ENCODE measurements around the gene CAMTA1. TPM values are rescaled to one million over a fixed set of nuclear protein-coding genes. Genes with fewer than 3 reads are reported as not detected.
A peak's percentile ranks its signal among the peaks of the same experiment; 100 is the strongest.

Gene CAMTA1
- total RNA-seq, 1 experiment from 2014 or later, result 69.0 TPM

GRCh38 chr1:6872573-6873261 lies 87.5 kb downstream of the CAMTA1 start:
- no peak for DNase-seq (ENCODE audit: low read depth)

GRCh38 chr1:6873298-6874015 lies 88.2 kb downstream of the CAMTA1 start:
- DNase-seq (ENCODE audit: low read depth), result no peak

GRCh38 chr1:6874298-6874697 lies 89.0 kb downstream of the CAMTA1 start:
- no peak for DNase-seq (ENCODE audit: low read depth)

- no peak for DNase-seq (ENCODE audit: low read depth)
Measured at GRCh38 chr1:6880951-6881690, 95.9 kb downstream of the CAMTA1 start.

GRCh38 chr1:6882414-6882813 lies 97.2 kb downstream of the CAMTA1 start:
- no peak for DNase-seq (ENCODE audit: low read depth)

- DNase-seq (ENCODE audit: low read depth), result no peak
Measured at GRCh38 chr1:6884652-6885153, 99.4 kb downstream of the CAMTA1 start.

GRCh38 chr1:6885426-6885825 lies 100.2 kb downstream of the CAMTA1 start:
- no peak for DNase-seq (ENCODE audit: low read depth)

- no peak for DNase-seq (ENCODE audit: low read depth)
Measured at GRCh38 chr1:6886523-6886922, 101.3 kb downstream of the CAMTA1 start.

- DNase-seq (ENCODE audit: low read depth), result no peak
Measured at GRCh38 chr1:6888268-6888667, 103.0 kb downstream of the CAMTA1 start.

GRCh38 chr1:6888870-6889269 lies 103.6 kb downstream of the CAMTA1 start:
- DNase-seq (ENCODE audit: low read depth), result no peak

- peak; percentile 64 for DNase-seq (ENCODE audit: low read depth)
Measured at GRCh38 chr1:6889875-6890480, 104.7 kb downstream of the CAMTA1 start.

- DNase-seq (ENCODE audit: low read depth), result no peak
Measured at GRCh38 chr1:6890686-6891085, 105.4 kb downstream of the CAMTA1 start.

- DNase-seq (ENCODE audit: low read depth), result peak; percentile 19
Measured at GRCh38 chr1:6891781-6892579, 106.7 kb downstream of the CAMTA1 start.

- DNase-seq (ENCODE audit: low read depth), result no peak
Measured at GRCh38 chr1:6893388-6893787, 108.1 kb downstream of the CAMTA1 start.

GRCh38 chr1:6897138-6897537 lies 111.9 kb downstream of the CAMTA1 start:
- no peak for DNase-seq (ENCODE audit: low read depth)

- DNase-seq (ENCODE audit: low read depth), result peak; percentile 28
Measured at GRCh38 chr1:6898974-6899539, 113.8 kb downstream of the CAMTA1 start.

- no peak for DNase-seq (ENCODE audit: low read depth)
Measured at GRCh38 chr1:6899621-6900020, 114.4 kb downstream of the CAMTA1 start.

- no peak for DNase-seq (ENCODE audit: low read depth)
Measured at GRCh38 chr1:6902153-6902552, 116.9 kb downstream of the CAMTA1 start.

- no peak for DNase-seq (ENCODE audit: low read depth)
Measured at GRCh38 chr1:6904476-6905170, 119.4 kb downstream of the CAMTA1 start.

- DNase-seq (ENCODE audit: low read depth), result no peak
Measured at GRCh38 chr1:6905331-6905730, 120.1 kb downstream of the CAMTA1 start.

Measured in LHCN-M2 (cell line).